Measurements from ENCODE around the gene PRICKLE2.
A peak's percentile ranks its signal among the peaks of the same experiment; 100 is the strongest.

Gene PRICKLE2

GRCh38 chr3:64170270-64170669, 55.0 kb downstream of the PRICKLE2 start:
- H3K4me3 ChIP-seq (ENCODE audit: low read length): no peak overlapping the region
- no peak overlapping the region for H3K9ac ChIP-seq (ENCODE audit: low read length)
- H3K18ac ChIP-seq (ENCODE audit: low read length): no peak overlapping the region
- no peak overlapping the region for H3K27ac ChIP-seq (ENCODE audit: low read depth, low read length)
- H3K27me3 ChIP-seq (ENCODE audit: insufficient read depth, low read length, poor library complexity): no peaks in the 10 kb centered on the region
- DNase-seq: no peak
- H2BK5ac ChIP-seq (ENCODE audit: low read length): no peak overlapping the region
- WGBS (ENCODE audit: extremely low coverage, insufficient coverage, low lambda C conversion rate): no CpG with 5 or more reads among the region's 5 CpGs
- no peak overlapping the region for H3K23ac ChIP-seq (ENCODE audit: low read length)
- no peaks in the 10 kb centered on the region for H3K79me1 ChIP-seq (ENCODE audit: low read length)
- H3K4me2 ChIP-seq (ENCODE audit: low read length): no peak overlapping the region
- no peak overlapping the region for H3K56ac ChIP-seq (ENCODE audit: low read length)
- no peak overlapping the region for H3K4ac ChIP-seq (ENCODE audit: low read depth, low read length)
- no peak overlapping the region for H4K8ac ChIP-seq (ENCODE audit: low read depth, low read length)
- no peaks in the 10 kb centered on the region for H3K79me2 ChIP-seq (ENCODE audit: control insufficient read depth, insufficient read depth, low read length)
- H2BK15ac ChIP-seq (replicated peaks; ENCODE audit: low read depth): no peak overlapping the region
- H3K36me3 ChIP-seq (ENCODE audit: control insufficient read depth, insufficient read depth, low read length): no peaks in the 10 kb centered on the region
- H3K4me1 ChIP-seq (ENCODE audit: control insufficient read depth, low read depth, low read length): no peaks in the 10 kb centered on the region
- H4K5ac ChIP-seq (ENCODE audit: low read length): no peak overlapping the region
- H2BK120ac ChIP-seq (ENCODE audit: low read depth, low read length): no peak overlapping the region
- no peak overlapping the region for H2AK5ac ChIP-seq (ENCODE audit: low read length)

DNA sequence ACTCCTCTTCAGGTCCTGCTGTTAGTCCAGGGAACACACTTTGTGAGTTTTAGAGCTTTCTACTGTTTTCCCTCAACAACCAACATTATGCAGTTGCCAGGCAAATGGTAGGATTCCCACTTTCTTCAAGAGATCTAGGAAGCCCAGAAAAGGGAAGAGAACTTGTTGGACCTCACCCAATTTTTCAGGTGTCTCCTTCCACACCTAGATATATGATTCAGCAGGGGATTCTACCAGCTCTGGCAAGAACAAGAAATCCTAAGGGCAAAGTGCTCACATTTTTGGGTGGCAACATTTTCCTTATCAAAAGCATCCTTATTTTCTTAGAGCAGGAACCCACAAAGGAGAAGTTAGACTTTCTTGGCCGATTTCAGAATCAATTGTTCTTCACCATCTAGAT, 57.4 kb downstream of the PRICKLE2 start:
- DNase-seq: no peak
- H3K27ac ChIP-seq (ENCODE audit: low read depth, low read length): no peak overlapping the region
- no peak overlapping the region for H3K23ac ChIP-seq (ENCODE audit: low read length)
- H3K56ac ChIP-seq (ENCODE audit: low read length): no peak overlapping the region
- H2BK5ac ChIP-seq (ENCODE audit: low read length): no peak overlapping the region
- H2AK5ac ChIP-seq (ENCODE audit: low read length): no peak overlapping the region
- no peak overlapping the region for H4K5ac ChIP-seq (ENCODE audit: low read length)
- H3K9ac ChIP-seq (ENCODE audit: low read length): no peak overlapping the region
- no peak overlapping the region for H2BK120ac ChIP-seq (ENCODE audit: low read depth, low read length)
- no peak overlapping the region for H3K4ac ChIP-seq (ENCODE audit: low read depth, low read length)
- peaks cover 3% of the 10 kb centered on the region for H3K4me1 ChIP-seq (ENCODE audit: control insufficient read depth, low read depth, low read length)
- H3K27me3 ChIP-seq (ENCODE audit: insufficient read depth, low read length, poor library complexity): no peaks in the 10 kb centered on the region
- no peak overlapping the region for H2BK15ac ChIP-seq (replicated peaks; ENCODE audit: low read depth)
- no peaks in the 10 kb centered on the region for H3K79me2 ChIP-seq (ENCODE audit: control insufficient read depth, insufficient read depth, low read length)
- H3K18ac ChIP-seq (ENCODE audit: low read length): no peak overlapping the region
- H3K36me3 ChIP-seq (ENCODE audit: control insufficient read depth, insufficient read depth, low read length): no peaks in the 10 kb centered on the region
- no peaks in the 10 kb centered on the region for H3K79me1 ChIP-seq (ENCODE audit: low read length)
- no peak overlapping the region for H3K4me2 ChIP-seq (ENCODE audit: low read length)
- no peak overlapping the region for H3K4me3 ChIP-seq (ENCODE audit: low read length)
- WGBS (ENCODE audit: extremely low coverage, insufficient coverage, low lambda C conversion rate): no CpG with 5 or more reads among the region's 1 CpG
- H4K8ac ChIP-seq (ENCODE audit: low read depth, low read length): no peak overlapping the region

GRCh38 chr3:64167351-64167750, 57.9 kb downstream of the PRICKLE2 start:
- WGBS (ENCODE audit: extremely low coverage, insufficient coverage, low lambda C conversion rate): no CpG with 5 or more reads among the region's 4 CpGs
- H2AK5ac ChIP-seq (ENCODE audit: low read length): no peak overlapping the region
- no peak overlapping the region for H3K9ac ChIP-seq (ENCODE audit: low read length)
- no peak overlapping the region for H2BK15ac ChIP-seq (replicated peaks; ENCODE audit: low read depth)
- H3K27ac ChIP-seq (ENCODE audit: low read depth, low read length): no peak overlapping the region
- no peaks in the 10 kb centered on the region for H3K36me3 ChIP-seq (ENCODE audit: control insufficient read depth, insufficient read depth, low read length)
- no peak overlapping the region for H4K5ac ChIP-seq (ENCODE audit: low read length)
- no peak overlapping the region for H4K8ac ChIP-seq (ENCODE audit: low read depth, low read length)
- H3K4me3 ChIP-seq (ENCODE audit: low read length): no peak overlapping the region
- H3K23ac ChIP-seq (ENCODE audit: low read length): no peak overlapping the region
- H3K4ac ChIP-seq (ENCODE audit: low read depth, low read length): no peak overlapping the region
- H3K4me1 ChIP-seq (ENCODE audit: control insufficient read depth, low read depth, low read length): peaks cover 3% of the 10 kb centered on the region
- no peaks in the 10 kb centered on the region for H3K27me3 ChIP-seq (ENCODE audit: insufficient read depth, low read length, poor library complexity)
- peak overlapping the region; percentile 31 for H3K56ac ChIP-seq (ENCODE audit: low read length)
- H3K79me2 ChIP-seq (ENCODE audit: control insufficient read depth, insufficient read depth, low read length): no peaks in the 10 kb centered on the region
- no peak overlapping the region for H3K4me2 ChIP-seq (ENCODE audit: low read length)
- no peak overlapping the region for H2BK5ac ChIP-seq (ENCODE audit: low read length)
- no peaks in the 10 kb centered on the region for H3K79me1 ChIP-seq (ENCODE audit: low read length)
- no peak overlapping the region for H2BK120ac ChIP-seq (ENCODE audit: low read depth, low read length)
- no peak for DNase-seq
- no peak overlapping the region for H3K18ac ChIP-seq (ENCODE audit: low read length)

DNA sequence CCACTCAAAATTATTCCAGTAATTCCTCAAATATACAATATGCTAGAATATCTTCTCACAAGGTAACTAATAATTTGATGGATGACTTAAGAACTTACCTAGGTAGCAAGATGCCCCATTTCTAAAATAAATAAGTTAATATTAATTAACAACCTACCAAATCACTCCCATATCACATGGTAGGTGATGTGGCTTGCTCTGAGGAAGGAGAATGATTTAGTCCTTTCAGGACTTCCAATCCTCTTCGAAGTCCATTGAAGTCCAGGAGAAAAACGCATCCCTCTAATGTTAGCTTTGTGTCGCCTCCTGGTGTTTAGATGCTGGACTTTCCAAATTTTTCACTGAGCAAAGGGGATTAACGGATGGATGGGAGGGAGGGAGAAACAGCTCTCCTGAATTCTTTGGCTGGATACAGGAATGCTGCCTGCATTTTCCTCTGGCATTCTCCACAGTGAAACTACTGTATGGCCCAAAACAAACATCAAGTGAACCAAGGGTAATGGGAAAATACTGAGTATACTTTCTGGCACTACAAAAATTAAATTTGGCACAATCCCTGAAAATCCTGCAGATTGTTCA, 58.6 kb downstream of the PRICKLE2 start:
- DNase-seq: peak; percentile 89

GRCh38 chr3:64164349-64164748, 60.9 kb downstream of the PRICKLE2 start:
- no peak overlapping the region for H3K27ac ChIP-seq (ENCODE audit: low read depth, low read length)

More for the DNA sequence above, 58.6 kb downstream of the PRICKLE2 start:
- Histone ChIP-seq H2BK120ac (ENCODE audit: low read depth, low read length) (no peak overlapping the region), H2BK5ac (ENCODE audit: low read length) (no peak overlapping the region), H3K79me2 (ENCODE audit: control insufficient read depth, insufficient read depth, low read length) (no peaks in the 10 kb centered on the region), H3K9ac (ENCODE audit: low read length) (no peak overlapping the region), H3K23ac (ENCODE audit: low read length) (no peak overlapping the region), H3K18ac (ENCODE audit: low read length) (no peak overlapping the region), H3K36me3 (ENCODE audit: control insufficient read depth, insufficient read depth, low read length) (no peaks in the 10 kb centered on the region), H4K5ac (ENCODE audit: low read length) (no peak overlapping the region), H4K8ac (ENCODE audit: low read depth, low read length) (no peak overlapping the region), H3K4me1 (ENCODE audit: control insufficient read depth, low read depth, low read length) (peaks cover 5% of the 10 kb centered on the region), H3K27ac (ENCODE audit: low read depth, low read length) (no peak overlapping the region), H2BK15ac (replicated peaks; ENCODE audit: low read depth) (no peak overlapping the region), H3K4me2 (ENCODE audit: low read length) (no peak overlapping the region), H2AK5ac (ENCODE audit: low read length) (no peak overlapping the region), H3K4ac (ENCODE audit: low read depth, low read length) (no peak overlapping the region), H3K27me3 (ENCODE audit: insufficient read depth, low read length, poor library complexity) (no peaks in the 10 kb centered on the region), H3K56ac (ENCODE audit: low read length) (no peak overlapping the region), H3K4me3 (ENCODE audit: low read length) (no peak overlapping the region), H3K79me1 (ENCODE audit: low read length) (no peaks in the 10 kb centered on the region)
- no CpG with 5 or more reads among the region's 4 CpGs for WGBS (ENCODE audit: extremely low coverage, insufficient coverage, low lambda C conversion rate)

GRCh38 chr3:64163755-64164148, 61.5 kb downstream of the PRICKLE2 start:
- Histone ChIP-seq H3K79me2 (ENCODE audit: control insufficient read depth, insufficient read depth, low read length) (no peaks in the 10 kb centered on the region), H3K4me1 (ENCODE audit: control insufficient read depth, low read depth, low read length) (peaks cover 5% of the 10 kb centered on the region), H3K27me3 (ENCODE audit: insufficient read depth, low read length, poor library complexity) (no peaks in the 10 kb centered on the region), H2BK15ac (replicated peaks; ENCODE audit: low read depth) (no peak overlapping the region), H3K18ac (ENCODE audit: low read length) (no peak overlapping the region), H3K56ac (ENCODE audit: low read length) (no peak overlapping the region), H3K4ac (ENCODE audit: low read depth, low read length) (no peak overlapping the region), H2BK5ac (ENCODE audit: low read length) (no peak overlapping the region), H4K5ac (ENCODE audit: low read length) (no peak overlapping the region), H3K4me3 (ENCODE audit: low read length) (no peak overlapping the region), H2AK5ac (ENCODE audit: low read length) (no peak overlapping the region), H3K27ac (ENCODE audit: low read depth, low read length) (no peak overlapping the region), H3K4me2 (ENCODE audit: low read length) (no peak overlapping the region), H3K9ac (ENCODE audit: low read length) (no peak overlapping the region), H3K23ac (ENCODE audit: low read length) (no peak overlapping the region), H3K79me1 (ENCODE audit: low read length) (no peaks in the 10 kb centered on the region), H2BK120ac (ENCODE audit: low read depth, low read length) (no peak overlapping the region), H4K8ac (ENCODE audit: low read depth, low read length) (no peak overlapping the region), H3K36me3 (ENCODE audit: control insufficient read depth, insufficient read depth, low read length) (no peaks in the 10 kb centered on the region)
- peak; percentile 65 for DNase-seq
- WGBS (ENCODE audit: extremely low coverage, insufficient coverage, low lambda C conversion rate): no CpG with 5 or more reads among the region's 4 CpGs

More at GRCh38 chr3:64164349-64164748, 60.9 kb downstream of the PRICKLE2 start:
- Histone ChIP-seq H2BK15ac (replicated peaks; ENCODE audit: low read depth) (no peak overlapping the region), H3K23ac (ENCODE audit: low read length) (no peak overlapping the region), H3K56ac (ENCODE audit: low read length) (no peak overlapping the region), H4K8ac (ENCODE audit: low read depth, low read length) (no peak overlapping the region), H2AK5ac (ENCODE audit: low read length) (no peak overlapping the region), H2BK5ac (ENCODE audit: low read length) (no peak overlapping the region), H3K18ac (ENCODE audit: low read length) (no peak overlapping the region), H3K4me3 (ENCODE audit: low read length) (no peak overlapping the region), H4K5ac (ENCODE audit: low read length) (no peak overlapping the region), H3K4ac (ENCODE audit: low read depth, low read length) (no peak overlapping the region), H2BK120ac (ENCODE audit: low read depth, low read length) (no peak overlapping the region), H3K79me2 (ENCODE audit: control insufficient read depth, insufficient read depth, low read length) (no peaks in the 10 kb centered on the region), H3K4me2 (ENCODE audit: low read length) (no peak overlapping the region), H3K36me3 (ENCODE audit: control insufficient read depth, insufficient read depth, low read length) (no peaks in the 10 kb centered on the region), H3K9ac (ENCODE audit: low read length) (no peak overlapping the region), H3K4me1 (ENCODE audit: control insufficient read depth, low read depth, low read length) (peaks cover 5% of the 10 kb centered on the region), H3K79me1 (ENCODE audit: low read length) (no peaks in the 10 kb centered on the region), H3K27me3 (ENCODE audit: insufficient read depth, low read length, poor library complexity) (no peaks in the 10 kb centered on the region)
- WGBS (ENCODE audit: extremely low coverage, insufficient coverage, low lambda C conversion rate): no CpG with 5 or more reads among the region's 2 CpGs
- no peak for DNase-seq
